B cell (primary cell): Measurements from ENCODE around the gene TXNRD3. TPM values are rescaled to one million over a fixed set of nuclear protein-coding genes. Genes with fewer than 3 reads are reported as not detected.

Experiments
- ATAC-seq: fragments of 200-7000 bp; cut with Tn5 transposase; one replicate; pipeline ENCODE4 v1.10.0; 2021; ENCODE audit warnings: low read depth, mild to moderate bottlenecking, moderate number of reproducible peaks, moderate library complexity
- CTCF ChIA-PET: fragments of 350-600 bp; sonication (Branson Sonifier 250); formaldehyde crosslinking; loops from one replicate; lab custom pipeline; 2021; ENCODE audit warnings: antibody characterized with exemption, inconsistent platforms; lab: Charles Lee
- POLR2A ChIA-PET: fragments of 350-600 bp; sonication (Branson Sonifier 250); formaldehyde crosslinking; loops from one replicate; lab custom pipeline; 2021; ENCODE audit warnings: antibody characterized with exemption; lab: Charles Lee
- DNase-seq: peaks from one replicate; pipeline ENCODE4 v3.0.0; 2013
- H2AFZ ChIP-seq: 2 replicates; pipeline ENCODE4 v1.6.1; 2012; ENCODE audit warnings: mild to moderate bottlenecking, low read depth, low read length; ENCODE audit not compliant: insufficient read depth, poor library complexity, severe bottlenecking
- H3K27ac ChIP-seq, 2 donors: 1 replicate in 1 of 2; 2 replicates in 1 of 2; pipeline ENCODE4 v1.5.1; 2012 to 2013; ENCODE audit warnings: low read length in 2 of 2, mild to moderate bottlenecking in 2 of 2, moderate library complexity in 1 of 2
- H3K27me3 ChIP-seq, 4 experiments: fragments of 200-600 bp in 1 of 4; sonication (generic) in 1 of 4; replicated peaks in 1 of 4; 1 replicate in 2 of 4; 2 replicates in 2 of 4; pipeline versions ENCODE4 v1.6.1 to v1.7.0; 2013 to 2016; ENCODE audit warnings: low read length in 3 of 4, mild to moderate bottlenecking in 2 of 4, mixed read lengths in 1 of 4, moderate library complexity in 1 of 4; ENCODE audit not compliant: insufficient read depth in 4 of 4, control insufficient read depth in 3 of 4; ENCODE audit errors: control extremely low read depth in 1 of 4
- H3K36me3 ChIP-seq, 2 experiments: replicated peaks in 1 of 2; 1 replicate in 1 of 2; 2 replicates in 1 of 2; pipeline versions ENCODE4 v1.6.1 to v1.7.1; 2013; ENCODE audit warnings: low read length in 1 of 2; ENCODE audit not compliant: insufficient read depth in 2 of 2, control insufficient read depth in 1 of 2; ENCODE audit errors: control extremely low read depth in 1 of 2, extremely low read depth in 1 of 2
- H3K4me1 ChIP-seq, 2 donors: fragments of 200-600 bp in 1 of 2; sonication (generic) in 1 of 2; 1 replicate in 1 of 2; 2 replicates in 1 of 2; pipeline versions ENCODE4 v1.5.1 to v1.6.1; 2013 to 2017; ENCODE audit warnings: low read length in 2 of 2; ENCODE audit not compliant: control insufficient read depth in 2 of 2, insufficient read depth in 2 of 2
- H3K4me2 ChIP-seq: replicated peaks from 2 replicates; pipeline ENCODE3; 2012; ENCODE audit warnings: mild to moderate bottlenecking, low read depth, low read length; ENCODE audit not compliant: poor library complexity, severe bottlenecking
- H3K4me3 ChIP-seq, 5 experiments: fragments of 200-600 bp in 1 of 5; sonication (generic) in 1 of 5; 1 replicate in 3 of 5; 2 replicates in 2 of 5; pipeline versions ENCODE4 v1.5.1 to v1.7.0; 2011 to 2016; ENCODE audit warnings: low read length in 4 of 5, mild to moderate bottlenecking in 4 of 5, low read depth in 2 of 5, control low read depth in 1 of 5, moderate library complexity in 1 of 5; ENCODE audit not compliant: insufficient read depth in 1 of 5; ENCODE audit errors: control extremely low read depth in 1 of 5, extremely low read depth in 1 of 5
- H3K79me2 ChIP-seq: fragments of 200-600 bp; sonication (generic); one replicate; pipeline ENCODE4 v1.6.0; 2016; ENCODE audit warnings: low read length; ENCODE audit not compliant: control insufficient read depth, insufficient read depth
- H3K9ac ChIP-seq: fragments of 200-600 bp; sonication (generic); 2 replicates; pipeline ENCODE4 v1.6.1; 2017; ENCODE audit warnings: mild to moderate bottlenecking, low read length, moderate library complexity
- H3K9me3 ChIP-seq, 3 donors: one replicate each; pipeline versions ENCODE4 v1.6.1 to v1.7.1; 2013; ENCODE audit warnings: low read length in 2 of 3; ENCODE audit not compliant: control insufficient read depth in 2 of 3, insufficient read depth in 1 of 3; ENCODE audit errors: control extremely low read depth in 1 of 3
- H4K20me1 ChIP-seq: 2 replicates; pipeline ENCODE4 v1.6.0; 2012; ENCODE audit warnings: mild to moderate bottlenecking, low read length; ENCODE audit not compliant: insufficient read depth, control insufficient read depth, poor library complexity, severe bottlenecking
- H3K27ac Mint-ChIP-seq: one replicate; pipeline ENCODE4 v1.8.0; 2021; ENCODE audit warnings: mixed read lengths
- H3K27me3 Mint-ChIP-seq: one replicate; pipeline ENCODE4 v1.8.0; 2021; ENCODE audit warnings: mixed read lengths
- H3K4me1 Mint-ChIP-seq: one replicate; pipeline ENCODE4 v1.8.0; 2021; ENCODE audit warnings: mixed read lengths
- H3K4me3 Mint-ChIP-seq: one replicate; pipeline ENCODE4 v1.8.0; 2021; ENCODE audit warnings: mixed read lengths
- H3K9me3 Mint-ChIP-seq: one replicate; pipeline ENCODE4 v1.8.0; 2022; ENCODE audit warnings: mixed read lengths; ENCODE audit not compliant: insufficient read depth
- CTCF ChIP-seq: fragments of 200-600 bp; IDR thresholded peaks from one replicate; pipeline ENCODE4 v1.8.0; 2022; ENCODE audit warnings: antibody characterized with exemption, mild to moderate bottlenecking
- EZH2 ChIP-seq: IDR thresholded peaks from 2 replicates; pipeline ENCODE4 v1.6.1; 2012; ENCODE audit warnings: borderline replicate concordance, low read depth, mild to moderate bottlenecking, moderate library complexity, low read length; ENCODE audit not compliant: insufficient read depth, poor library complexity, severe bottlenecking
- WGBS: methylation state at CpG from one replicate; pipeline ENCODE4 v1.1.5; 2013; ENCODE audit warnings: missing lambda C conversion rate; ENCODE audit not compliant: insufficient coverage; 5-methylcytosine and 5-hydroxymethylcytosine counted together
- intact Hi-C: fragments of 100-400 bp; cut with micrococcal nuclease; formaldehyde crosslinking; loops from one replicate; pipeline ENCODE4 v1.10.0; 2022
- polyA plus RNA-seq: library from polyadenylated mRNA; depleted of rRNA; stranded (reverse); fragments of >200 nt; gene quantifications from 2 replicates; pipeline ENCODE4 v1.2.3, GENCODE V29; 2012
- total RNA-seq, 2 donors: library from RNA; stranded (reverse); fragments of 120-200 nt in 1 of 2; gene quantifications; 1 replicate in 1 of 2; 2 replicates in 1 of 2; pipeline versions ENCODE4 v1.2.3 to v1.2.4, GENCODE V29; 2013 to 2022

The TXNRD3 gene
- total and polyA plus RNA-seq, 2 donors (not counting 1 experiment from before 2014, with no cell fraction given): 0.15 to 0.99 TPM

DNA sequence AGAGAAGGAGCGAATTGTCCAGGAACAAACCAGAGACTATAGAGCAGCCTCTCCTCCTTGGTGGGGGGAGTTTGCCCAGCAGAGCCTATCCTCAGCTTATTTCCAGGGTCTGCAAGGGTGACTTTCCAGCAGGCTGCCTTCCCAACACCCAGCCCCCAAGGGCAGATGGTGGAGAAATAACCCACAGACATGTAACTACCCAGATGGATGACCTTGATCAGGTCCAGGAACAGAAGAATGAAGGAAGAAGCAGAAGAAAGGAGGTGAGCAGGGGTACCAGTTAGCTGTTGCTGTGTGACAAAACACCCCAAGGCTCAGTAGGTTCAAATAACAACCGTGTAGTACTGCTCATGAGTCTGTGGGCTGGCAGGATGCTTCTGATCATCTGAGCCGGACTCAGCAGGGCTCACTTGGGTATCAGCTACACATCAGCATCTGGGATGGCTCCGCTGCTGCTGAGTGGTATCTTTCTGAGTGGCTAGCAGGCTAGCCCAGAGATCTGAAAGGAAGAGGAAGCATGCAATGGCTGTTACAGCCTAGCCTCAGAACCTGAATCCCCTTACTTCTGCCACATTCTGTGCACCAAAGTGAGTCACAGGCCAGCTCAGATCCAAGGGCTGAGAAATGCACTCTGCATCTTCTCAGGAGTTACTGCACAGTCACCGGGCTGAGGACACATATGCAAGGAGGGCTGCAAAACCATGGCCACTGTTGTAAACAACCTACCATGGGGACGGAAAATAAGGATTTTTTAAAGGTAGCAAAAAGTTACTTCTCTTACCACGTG lies 22.2 kb upstream of the TXNRD3 start:
- no peak overlapping the region for H3K27ac Mint-ChIP-seq
- WGBS: 91% methylated on average over 5 of the region's 7 CpGs
- TF ChIP-seq CTCF: no peak
- TF ChIP-seq EZH2: no peak
- H3K27me3 Mint-ChIP-seq: peaks cover 8% of the 10 kb centered on the region
- intact Hi-C loops: no loop called here
- no peaks in the 10 kb centered on the region for H3K36me3 ChIP-seq
- H3K4me3 ChIP-seq: no peak overlapping the region
- H3K27me3 ChIP-seq: peaks cover 0 to 14% (median 1%) of the 10 kb centered on the region in 4 experiments
- H3K9me3 ChIP-seq: peaks cover 5 to 11% (median 5%) of the 10 kb centered on the region in 3 donors
- no peak for DNase-seq
- H3K4me1 Mint-ChIP-seq: peaks cover 24% of the 10 kb centered on the region
- ChIA-PET CTCF (interaction anchor here (4.1 to 6.2 kb wide), 2 partner anchors 776 to 869 kb away, joined by 34 to 119 read pairs; no protein-coding TSS in a partner anchor), POLR2A (no interaction called here)
- ATAC-seq: no peak
- H3K27ac ChIP-seq: no peak overlapping the region
- H3K4me3 Mint-ChIP-seq: no peak overlapping the region
- H3K4me2 ChIP-seq: no peak overlapping the region
- peaks cover 14 to 29% of the 10 kb centered on the region in 2 donors for H3K4me1 ChIP-seq
- H4K20me1 ChIP-seq: no peaks in the 10 kb centered on the region
- H3K79me2 ChIP-seq: no peaks in the 10 kb centered on the region
- no peak overlapping the region for H3K9ac ChIP-seq
- peaks cover 6% of the 10 kb centered on the region for H3K9me3 Mint-ChIP-seq
- no peak overlapping the region for H2AFZ ChIP-seq

GRCh38 chr3:126672741-126673140 lies 17.8 kb upstream of the TXNRD3 start:
- Histone ChIP-seq H4K20me1 (no peaks in the 10 kb centered on the region), H3K9me3 (peaks cover 8 to 30% (median 15%) of the 10 kb centered on the region in 3 donors), H3K36me3 (no peaks in the 10 kb centered on the region), H2AFZ (no peak overlapping the region), H3K4me2 (no peak overlapping the region), H3K79me2 (no peaks in the 10 kb centered on the region), H3K4me1 (peaks cover 0 to 9% of the 10 kb centered on the region in 2 donors), H3K27ac (no peak overlapping the region), H3K9ac (no peak overlapping the region), H3K4me3 (no peak overlapping the region), H3K27me3 (peaks cover 0 to 4% (median 0%) of the 10 kb centered on the region in 4 experiments)
- H3K4me1 Mint-ChIP-seq: peaks cover 5% of the 10 kb centered on the region
- no peak overlapping the region for H3K4me3 Mint-ChIP-seq
- no peak for DNase-seq
- H3K9me3 Mint-ChIP-seq: peaks cover 8% of the 10 kb centered on the region
- WGBS: 94% methylated on average over 6 of the region's 6 CpGs
- ATAC-seq: no peak
- ChIA-PET POLR2A (no interaction called here), CTCF (no interaction called here)
- TF ChIP-seq CTCF: no peak
- TF ChIP-seq EZH2: no peak
- H3K27ac Mint-ChIP-seq: no peak overlapping the region
- intact Hi-C loops: no loop called here
- peaks cover 5% of the 10 kb centered on the region for H3K27me3 Mint-ChIP-seq
